HG02852 (cell line): Measurements from ENCODE around the gene TTC9C.
"Not testable (repeated sequence)": the region's sequence is repeated elsewhere in the genome, so short reads cannot be mapped to it uniquely, and the experiment has no call there.

Experiments
- ATAC-seq: cut with Tn5 transposase; IDR thresholded peaks from one replicate; pipeline ENCODE4 v1.9.1; 2021; ENCODE audit warnings: mild to moderate bottlenecking, moderate library complexity; ENCODE audit not compliant: unreplicated experiment

Gene TTC9C

GRCh38 chr11:62709247-62710000, 18.9 kb upstream of the TTC9C start:
- peak; percentile 75 for ATAC-seq

GRCh38 chr11:62710001-62710345, 18.3 kb upstream of the TTC9C start:
- ATAC-seq = no peak

- ATAC-seq = no peak
Observed at GRCh38 chr11:62712276-62712812, 15.9 kb upstream of the TTC9C start.

- ATAC-seq = no peak
Observed at GRCh38 chr11:62712861-62713260, 15.4 kb upstream of the TTC9C start.

GRCh38 chr11:62713343-62713742, 14.9 kb upstream of the TTC9C start:
- no peak for ATAC-seq

- no peak for ATAC-seq
Observed at GRCh38 chr11:62715150-62716130, 12.8 kb upstream of the TTC9C start.

- ATAC-seq = no peak
Observed at GRCh38 chr11:62716206-62716605, 12.1 kb upstream of the TTC9C start.

- no peak for ATAC-seq
Observed at GRCh38 chr11:62716816-62717215, 11.5 kb upstream of the TTC9C start.

- no peak for ATAC-seq
Observed at GRCh38 chr11:62719302-62719978, 8.8 kb upstream of the TTC9C start.

GRCh38 chr11:62721994-62722393, 6.3 kb upstream of the TTC9C start:
- no peak for ATAC-seq

- ATAC-seq = no peak
Observed at GRCh38 chr11:62724171-62724570, 4.1 kb upstream of the TTC9C start.

GRCh38 chr11:62725646-62726045, 2.6 kb upstream of the TTC9C start:
- ATAC-seq = no peak

GRCh38 chr11:62726156-62726914, 2.0 kb upstream of the TTC9C start:
- no peak for ATAC-seq

GRCh38 chr11:62726915-62727164, 1.4 kb upstream of the TTC9C start:
- peak; percentile 14 for ATAC-seq

GRCh38 chr11:62727165-62727871, 968 bp upstream of the TTC9C start, which contains the start of gene HNRNPUL2:
TSS of gene HNRNPUL2 (minus strand) at chr11:62727457. CDS start at chr11:62727156, 301 bp downstream.
- peak; percentile 64 for ATAC-seq

GRCh38 chr11:62727872-62728170, 465 bp upstream of the TTC9C start:
- peak; percentile 39 for ATAC-seq

- not testable (repeated sequence) for ATAC-seq
Observed at GRCh38 chr11:62730076-62730475, 1.8 kb downstream of the TTC9C start.

- ATAC-seq = no peak
Observed at GRCh38 chr11:62732830-62733229, 4.5 kb downstream of the TTC9C start.

- ATAC-seq = no peak
Observed at GRCh38 chr11:62737196-62737595, 8.9 kb downstream of the TTC9C start.

GRCh38 chr11:62747475-62748160, 19.3 kb downstream of the TTC9C start:
- ATAC-seq = no peak
